ENCODE data around the gene FOSL2.

GRCh38 chr2:28449126-28449487 is 56.4 kb downstream of the FOSL2 start:
- TF ChIP-seq CTCF (IDR thresholded peaks at IDR 0.05) (no peak), POLR2A (IDR thresholded peaks at IDR 0.05) (no peak), POLR2AphosphoS5 (IDR thresholded peaks at IDR 0.05) (no peak)

Measured in breast epithelium (tissue), 3 donors.